ENCODE measurements around the gene CEP57L1. TPM values are rescaled to one million over a fixed set of nuclear protein-coding genes. Genes with fewer than 3 reads are reported as not detected.

CEP57L1 gene
- total RNA-seq, 1 experiment from 2014 or later = 26.4 TPM

DNA sequence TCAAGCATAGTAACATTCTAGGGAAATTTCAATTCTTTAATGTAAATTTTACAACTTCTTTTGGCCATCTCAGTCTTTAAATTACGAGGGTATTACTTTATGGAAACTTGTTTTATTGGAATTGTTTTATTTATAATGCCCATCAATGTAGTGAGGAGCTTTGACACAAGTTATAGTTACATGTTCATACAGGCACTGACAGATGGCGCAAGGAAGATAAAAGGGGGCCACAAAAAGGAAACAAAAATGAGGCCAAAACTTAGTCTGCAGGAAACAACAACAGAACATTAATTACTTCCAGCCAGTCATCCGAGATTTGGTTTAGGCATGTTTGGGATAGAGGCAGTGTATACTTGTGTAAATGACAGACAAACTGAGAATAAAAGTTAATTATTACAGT lies 18.9 kb upstream of the CEP57L1 start:
- no peak overlapping the region for H3K9ac ChIP-seq (ENCODE audit: low read length)
- H3K36me3 ChIP-seq (ENCODE audit: low read depth, low read length) = no peaks in the 10 kb centered on the region
- no peak overlapping the region for H3K27ac ChIP-seq (ENCODE audit: low read length)
- no peaks in the 10 kb centered on the region for H3K27me3 ChIP-seq (ENCODE audit: low read length)
- TF ChIP-seq EZH2 (IDR thresholded peaks at IDR 0.05; ENCODE audit: low read length, unreplicated experiment) (no peak), CTCF (conservative IDR thresholded peaks at IDR 0.05; ENCODE audit: low read depth, low read length) (no peak), EZH2phosphoT487 (IDR thresholded peaks at IDR 0.05; ENCODE audit: borderline replicate concordance, low read length) (no peak)
- no peak overlapping the region for H2AFZ ChIP-seq (ENCODE audit: low read length)
- intact Hi-C loops (cut with micrococcal nuclease) = loop anchor here (5.0 kb wide), 1 partner anchor 316 kb away; no protein-coding TSS in a partner anchor
- H3K4me3 ChIP-seq (ENCODE audit: low read length) = no peak overlapping the region
- H3K4me2 ChIP-seq (ENCODE audit: low read length) = no peak overlapping the region
- CTCF ChIA-PET = no interaction called here
- ATAC-seq (no peak), DNase-seq (no peak)
- BruUV-seq (replicated peaks) = no TSS peak
- H3K79me2 ChIP-seq (ENCODE audit: low read length) = no peaks in the 10 kb centered on the region
- no peaks in the 10 kb centered on the region for H4K20me1 ChIP-seq (ENCODE audit: low read length)
- 0 out of 2 replicates have a peak, but pooled peaks cover 4% of the 10 kb centered on the region for H3K4me1 ChIP-seq (ENCODE audit: insufficient read depth, low read length)
- H3K9me3 ChIP-seq (ENCODE audit: low read length) = no peaks in the 10 kb centered on the region
- H3F3A ChIP-seq (ENCODE audit: low read length, unreplicated experiment) = no peaks in the 10 kb centered on the region
- H3K9me2 ChIP-seq (replicated peaks; ENCODE audit: low read length) = no peaks in the 10 kb centered on the region
- POLR2A ChIA-PET (ENCODE audit: unreplicated experiment) = no interaction called here

DNA sequence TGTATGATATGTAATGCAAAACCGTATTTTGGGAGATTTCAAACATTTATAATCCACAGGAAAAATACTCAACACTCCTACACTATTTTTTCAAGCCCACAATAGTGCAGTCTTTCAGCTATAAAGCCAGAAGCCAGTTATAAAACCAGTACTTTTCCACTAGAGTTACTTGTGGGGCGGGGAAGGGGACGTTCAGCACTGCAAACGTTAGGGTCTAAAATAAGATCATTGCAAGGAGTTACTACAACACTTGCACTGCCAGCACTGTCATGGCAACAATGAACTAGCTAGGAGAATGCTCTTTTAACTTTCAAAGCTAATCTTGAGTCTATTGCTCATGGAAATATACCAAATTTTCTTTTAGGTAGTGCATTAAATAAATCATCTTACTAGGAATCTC lies 15.3 kb upstream of the CEP57L1 start:
- Histone ChIP-seq H3K4me1 (ENCODE audit: insufficient read depth, low read length) (no peaks in the 10 kb centered on the region), H3K27ac (ENCODE audit: low read length) (no peak overlapping the region), H4K20me1 (ENCODE audit: low read length) (no peaks in the 10 kb centered on the region), H3F3A (ENCODE audit: low read length, unreplicated experiment) (no peaks in the 10 kb centered on the region), H3K27me3 (ENCODE audit: low read length) (no peaks in the 10 kb centered on the region), H3K9me2 (replicated peaks; ENCODE audit: low read length) (no peaks in the 10 kb centered on the region), H3K9me3 (ENCODE audit: low read length) (no peaks in the 10 kb centered on the region), H2AFZ (ENCODE audit: low read length) (no peak overlapping the region), H3K4me2 (ENCODE audit: low read length) (no peak overlapping the region), H3K36me3 (ENCODE audit: low read depth, low read length) (no peaks in the 10 kb centered on the region), H3K9ac (ENCODE audit: low read length) (no peak overlapping the region), H3K79me2 (ENCODE audit: low read length) (no peaks in the 10 kb centered on the region), H3K4me3 (ENCODE audit: low read length) (no peak overlapping the region)
- intact Hi-C loops (cut with micrococcal nuclease) = loop anchor here (5.0 kb wide), 1 partner anchor 312 kb away; no protein-coding TSS in a partner anchor
- ATAC-seq = no peak
- DNase-seq = no peak
- ChIA-PET CTCF (no interaction called here), POLR2A (ENCODE audit: unreplicated experiment) (interaction anchor here (0.6 kb wide), 1 partner anchor 14 kb away, joined by 8 read pairs; no protein-coding TSS in a partner anchor)
- BruUV-seq (replicated peaks) = no TSS peak
- TF ChIP-seq EZH2 (IDR thresholded peaks at IDR 0.05; ENCODE audit: low read length, unreplicated experiment) = no peak
- no peak for TF ChIP-seq EZH2phosphoT487 (IDR thresholded peaks at IDR 0.05; ENCODE audit: borderline replicate concordance, low read length)
- TF ChIP-seq CTCF (conservative IDR thresholded peaks at IDR 0.05; ENCODE audit: low read depth, low read length) = no peak

DNA sequence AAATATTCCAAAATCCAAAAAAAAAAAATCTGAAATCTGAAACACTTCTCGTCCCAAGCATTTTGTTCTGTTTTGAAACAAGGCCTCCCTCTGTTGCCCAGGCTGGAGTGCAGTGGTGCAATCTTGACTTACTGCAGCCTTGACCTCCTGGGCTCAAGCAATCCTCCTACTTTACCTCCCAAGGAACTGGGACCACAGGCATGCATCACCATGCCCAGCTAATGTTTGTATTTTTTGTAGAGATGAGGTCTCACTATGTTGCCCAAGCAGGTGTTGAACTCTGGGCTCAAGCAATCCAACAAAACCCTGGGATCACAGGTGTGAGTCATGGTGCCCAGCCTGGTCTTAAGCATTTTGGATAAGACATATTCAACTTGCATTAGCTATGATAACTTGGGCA lies 14.3 kb upstream of the CEP57L1 start:
- Histone ChIP-seq H4K20me1 (ENCODE audit: low read length) (no peaks in the 10 kb centered on the region), H3K79me2 (ENCODE audit: low read length) (no peaks in the 10 kb centered on the region), H3K27me3 (ENCODE audit: low read length) (no peaks in the 10 kb centered on the region), H3K4me1 (ENCODE audit: insufficient read depth, low read length) (no peaks in the 10 kb centered on the region), H3K27ac (ENCODE audit: low read length) (no peak overlapping the region), H3K36me3 (ENCODE audit: low read depth, low read length) (no peaks in the 10 kb centered on the region), H3K4me3 (ENCODE audit: low read length) (no peak overlapping the region), H3K9me3 (ENCODE audit: low read length) (no peaks in the 10 kb centered on the region), H2AFZ (ENCODE audit: low read length) (no peak overlapping the region), H3K9me2 (replicated peaks; ENCODE audit: low read length) (no peaks in the 10 kb centered on the region), H3K9ac (ENCODE audit: low read length) (no peak overlapping the region), H3K4me2 (ENCODE audit: low read length) (no peak overlapping the region), H3F3A (ENCODE audit: low read length, unreplicated experiment) (no peaks in the 10 kb centered on the region)
- no peak for DNase-seq
- intact Hi-C loops (cut with micrococcal nuclease) = no loop called here
- CTCF ChIA-PET = no interaction called here
- POLR2A ChIA-PET (ENCODE audit: unreplicated experiment) = no interaction called here
- BruUV-seq (replicated peaks) = no TSS peak
- ATAC-seq = no peak
- TF ChIP-seq EZH2 (IDR thresholded peaks at IDR 0.05; ENCODE audit: low read length, unreplicated experiment) (no peak), CTCF (conservative IDR thresholded peaks at IDR 0.05; ENCODE audit: low read depth, low read length) (no peak), EZH2phosphoT487 (IDR thresholded peaks at IDR 0.05; ENCODE audit: borderline replicate concordance, low read length) (no peak)
